Lung microvascular endothelial cell (primary cell): ENCODE data around the gene TRAF4. TPM values are rescaled to one million over a fixed set of nuclear protein-coding genes. Genes with fewer than 3 reads are reported as not detected.
"Not testable (repeated sequence)": the region's sequence is repeated elsewhere in the genome, so short reads cannot be mapped to it uniquely, and the experiment has no call there.

Experiments used
- DNase-seq, 2 donors: peaks; one replicate each; pipeline versions ENCODE4 v3.0.0 to v3.0.0-alpha.2; 2010; ENCODE audit warnings: low read depth in 2 of 2
- total RNA-seq: library from RNA; depleted of rRNA; stranded (reverse); fragments of >200 nt; gene quantifications from 2 replicates; pipeline ENCODE4 v1.2.1, GENCODE V29; 2014

TRAF4 gene
- total RNA-seq, 1 donor from 2014 or later = 22.2 TPM

DNA sequence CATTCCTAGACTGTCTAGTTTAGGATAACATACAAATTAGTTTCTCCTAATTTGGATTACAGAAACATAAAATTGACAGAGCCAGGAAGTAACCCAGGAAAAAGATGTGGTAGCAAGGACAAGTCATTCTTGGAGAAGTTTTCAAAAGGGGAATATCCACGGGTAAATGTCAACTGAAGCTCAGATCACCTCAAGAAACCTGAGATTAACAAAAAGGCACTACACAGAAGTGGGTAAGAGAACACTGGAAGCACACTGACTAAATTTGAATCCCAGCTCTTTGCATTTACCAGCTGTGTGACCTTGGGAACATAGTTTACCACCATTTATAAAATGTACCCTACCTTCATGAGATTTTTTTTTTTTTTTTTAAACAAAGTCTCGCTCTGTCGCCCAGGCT, 39.4 kb downstream of the TRAF4 start:
- DNase-seq = no peak

DNA sequence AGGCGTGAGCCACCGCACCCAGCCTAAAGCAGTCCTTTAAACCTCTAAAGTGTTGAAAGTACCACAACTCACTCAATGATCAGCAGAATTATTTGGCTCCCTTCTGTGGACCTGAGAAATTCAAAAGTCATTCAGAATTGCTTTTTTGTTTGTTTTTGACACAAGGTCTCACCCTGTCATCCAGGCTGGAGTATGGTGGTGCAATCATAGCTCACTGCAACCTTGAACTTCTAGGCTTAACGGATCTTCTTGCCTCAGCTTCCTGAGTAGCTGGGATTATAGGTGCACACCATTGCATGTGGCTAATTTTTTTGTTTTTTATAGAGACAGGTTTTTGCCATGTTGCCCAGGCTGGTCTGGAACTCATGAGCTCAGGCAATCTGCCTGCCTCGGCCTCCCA, 44.3 kb downstream of the TRAF4 start:
- no peak for DNase-seq

DNA sequence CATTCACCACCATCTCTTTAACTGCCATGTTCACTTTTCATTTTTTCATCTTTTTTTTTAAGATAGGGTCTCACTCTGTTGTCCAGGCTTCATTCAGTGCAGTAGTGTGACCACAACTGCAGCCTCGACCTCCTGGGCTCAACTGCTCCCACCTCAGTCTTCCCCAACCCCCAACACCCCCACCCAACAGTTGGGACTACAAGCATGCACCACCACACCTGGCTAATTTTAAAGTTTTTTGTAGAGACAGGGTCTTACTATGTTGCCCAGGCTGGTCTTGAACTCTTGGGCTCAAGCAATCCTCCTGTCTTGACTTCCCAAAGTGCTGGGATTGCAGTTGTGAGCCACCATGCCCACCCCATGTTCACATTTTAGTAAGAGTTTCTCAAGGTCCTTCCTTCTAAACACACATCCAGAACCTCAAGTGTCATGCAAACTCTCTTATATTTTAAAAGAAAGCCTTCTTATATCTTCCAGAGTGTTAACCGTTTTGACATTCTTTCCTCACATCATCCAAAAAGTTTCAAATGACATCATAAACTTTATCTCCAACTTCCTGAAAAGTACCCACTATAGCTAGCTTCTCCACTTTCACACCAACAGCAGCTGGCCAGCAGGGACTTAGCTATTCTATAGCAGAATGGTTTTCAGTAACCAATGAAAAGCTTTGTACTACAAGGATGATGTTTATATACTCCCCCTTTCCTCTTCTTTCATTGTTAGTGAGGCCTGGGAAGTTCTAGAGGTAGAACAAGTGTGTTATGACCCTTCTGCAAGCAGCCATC, 49.3 kb downstream of the TRAF4 start:
- no peak for DNase-seq

DNA sequence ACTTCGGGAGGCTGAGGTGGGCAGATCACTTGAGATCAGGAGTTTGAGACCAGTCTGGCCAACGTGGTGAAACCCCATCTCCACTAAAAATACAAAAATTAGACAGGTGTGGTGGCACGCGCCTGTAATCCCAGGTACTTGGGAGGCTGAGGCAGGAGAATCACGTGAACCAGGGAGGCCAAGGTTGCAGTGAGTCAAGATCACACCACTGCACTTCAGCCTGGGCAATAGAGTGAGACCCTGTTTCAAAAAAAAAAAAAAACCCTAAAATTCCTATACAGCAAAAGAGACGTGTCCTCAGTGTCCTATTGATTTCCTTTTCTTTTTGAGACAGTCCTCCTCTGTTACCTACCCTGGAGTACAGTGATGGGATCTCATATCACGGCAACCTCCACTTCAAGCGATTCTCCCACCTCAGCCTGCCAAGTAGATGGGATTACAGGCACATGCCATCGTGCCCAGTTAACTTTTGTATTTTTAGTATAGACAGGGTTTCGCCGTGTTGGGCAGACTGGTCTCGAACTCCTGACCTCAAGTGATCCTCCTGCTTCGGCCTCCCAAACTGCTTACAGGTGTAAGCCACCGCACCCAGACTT, 51.1 kb downstream of the TRAF4 start:
- DNase-seq = not testable (repeated sequence)

DNA sequence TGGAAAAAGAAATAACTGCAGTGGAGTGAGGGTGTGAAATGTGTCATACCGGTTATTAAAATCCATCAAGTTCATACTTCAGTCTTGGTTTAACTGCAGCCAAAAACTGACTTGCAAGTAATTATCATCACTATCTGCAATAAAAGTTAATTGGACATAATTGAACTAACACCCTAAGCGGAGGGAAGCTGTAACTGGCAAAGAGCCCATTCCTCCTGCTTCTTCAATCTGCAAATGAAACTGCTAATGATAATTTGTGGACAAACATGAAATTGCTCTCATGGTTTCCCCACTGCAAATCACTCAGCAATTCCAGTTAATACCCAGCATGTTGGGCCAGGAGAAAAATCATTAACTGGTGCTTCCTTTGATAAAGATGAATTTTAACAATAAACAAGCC, 52.3 kb downstream of the TRAF4 start:
- no peak for DNase-seq

Other genes with a start within 250 kb of the TRAF4 start
- gene FOXN1, start 237.7 kb upstream of the TRAF4 start, total RNA-seq = not detected in 2 replicates
- 21.1 and 26.4 TPM in 2 replicates for gene UNC119, start 191.4 kb upstream of the TRAF4 start, total RNA-seq
- gene PIGS, start 172.5 kb upstream of the TRAF4 start, total RNA-seq = 43.8 and 47.4 TPM in 2 replicates
- gene ALDOC, start 167.1 kb upstream of the TRAF4 start, total RNA-seq = 26.2 and 32.7 TPM in 2 replicates
- 6.2 and 12.4 TPM in 2 replicates for gene SPAG5, start 145.0 kb upstream of the TRAF4 start, total RNA-seq
- 2.2 and 3.2 TPM in 2 replicates for gene RSKR, start 129.8 kb upstream of the TRAF4 start, total RNA-seq
- gene BLTP2, start 98.9 kb upstream of the TRAF4 start, total RNA-seq = 107 and 151 TPM in 2 replicates
- gene SDF2, start 82.1 kb upstream of the TRAF4 start, total RNA-seq = 61.7 and 105 TPM in 2 replicates
- gene SUPT6H, start 81.8 kb upstream of the TRAF4 start, total RNA-seq = 34.2 and 42.3 TPM in 2 replicates
- gene PROCA1, start 32.1 kb upstream of the TRAF4 start, total RNA-seq = 0.20 and 0.22 TPM in 2 replicates
- gene RAB34, start 26.1 kb upstream of the TRAF4 start, total RNA-seq = 11.3 and 22.2 TPM in 2 replicates
- gene RPL23A, start 24.0 kb upstream of the TRAF4 start, total RNA-seq = 479 and 600 TPM in 2 replicates
- 0.87 and 1.2 TPM in 2 replicates for gene TLCD1, start 17.8 kb upstream of the TRAF4 start, total RNA-seq
- gene NEK8, start 15.2 kb upstream of the TRAF4 start, total RNA-seq = 1.3 and 1.6 TPM in 2 replicates
- 4.1 and 6.5 TPM in 2 replicates for gene FAM222B, start 98.8 kb downstream of the TRAF4 start, total RNA-seq
- 23.1 and 24.6 TPM in 2 replicates for gene ERAL1, start 111.0 kb downstream of the TRAF4 start, total RNA-seq
- gene FLOT2, start 153.7 kb downstream of the TRAF4 start, total RNA-seq = 73.2 and 93.7 TPM in 2 replicates
- 6.3 and 14.5 TPM in 2 replicates for gene DHRS13, start 159.1 kb downstream of the TRAF4 start, total RNA-seq
- 4.1 and 6.5 TPM in 2 replicates for gene PHF12, start 207.5 kb downstream of the TRAF4 start, total RNA-seq